HL-60 (cell line): ENCODE data around the gene IGFBP7.

Source experiments
- GABPA ChIP-seq: IDR thresholded peaks from 2 replicates; pipeline ENCODE4 v1.6.1; 2012; ENCODE audit warnings: low read depth
- POLR2AphosphoS5 ChIP-seq: IDR thresholded peaks from 2 replicates; pipeline ENCODE4 v1.6.1; 2012; ENCODE audit warnings: low read depth
- TF ChIP-seq, protein P1 (sequence below): IDR thresholded peaks from one replicate; pipeline ENCODE4 v1.5.1; 2011; ENCODE audit warnings: low read length, control low read depth, inconsistent platforms; ENCODE audit not compliant: insufficient read depth

DNA sequence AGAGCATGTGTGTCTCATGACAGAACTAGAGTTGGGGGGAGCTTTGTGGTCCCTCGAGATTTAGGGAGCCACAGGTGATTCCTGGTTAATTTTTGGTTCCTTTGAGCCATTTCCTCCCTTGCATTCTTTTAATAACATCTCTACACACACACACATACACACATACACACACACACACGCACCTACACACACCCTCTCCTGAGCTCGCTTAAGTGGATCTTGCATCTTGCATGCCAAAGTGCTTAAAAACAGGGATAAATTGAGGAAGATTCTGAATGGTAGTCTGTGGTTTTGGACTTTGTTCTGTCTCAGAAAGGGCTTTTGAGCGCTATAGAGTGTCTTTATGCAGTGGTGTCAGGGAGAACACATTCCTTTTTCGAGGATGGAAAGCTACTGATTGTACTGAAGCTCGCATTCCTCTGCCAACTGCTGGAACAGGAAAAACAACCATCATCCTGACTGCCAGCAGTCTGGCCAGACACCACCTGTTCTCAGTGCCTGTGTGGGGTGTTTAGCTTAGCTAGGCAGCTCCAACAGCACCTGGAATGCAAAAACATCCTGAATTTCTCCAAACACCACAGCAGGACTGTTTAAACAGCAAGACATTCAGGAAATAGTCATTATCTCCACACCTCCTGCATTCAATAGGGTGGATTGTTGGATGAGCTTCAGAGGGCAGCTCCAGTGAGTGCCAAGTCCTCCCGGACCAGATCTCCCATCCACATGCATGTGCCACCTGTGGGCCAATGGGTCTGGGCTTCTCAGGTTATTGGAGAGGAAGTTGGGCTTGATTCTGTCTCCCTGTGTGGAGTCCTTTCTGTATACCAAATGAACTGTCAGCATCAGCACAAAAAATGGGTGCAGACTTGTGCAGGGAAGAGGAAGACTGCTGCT is 21.9 kb upstream of the IGFBP7 start:
- TF ChIP-seq, protein P1, sequence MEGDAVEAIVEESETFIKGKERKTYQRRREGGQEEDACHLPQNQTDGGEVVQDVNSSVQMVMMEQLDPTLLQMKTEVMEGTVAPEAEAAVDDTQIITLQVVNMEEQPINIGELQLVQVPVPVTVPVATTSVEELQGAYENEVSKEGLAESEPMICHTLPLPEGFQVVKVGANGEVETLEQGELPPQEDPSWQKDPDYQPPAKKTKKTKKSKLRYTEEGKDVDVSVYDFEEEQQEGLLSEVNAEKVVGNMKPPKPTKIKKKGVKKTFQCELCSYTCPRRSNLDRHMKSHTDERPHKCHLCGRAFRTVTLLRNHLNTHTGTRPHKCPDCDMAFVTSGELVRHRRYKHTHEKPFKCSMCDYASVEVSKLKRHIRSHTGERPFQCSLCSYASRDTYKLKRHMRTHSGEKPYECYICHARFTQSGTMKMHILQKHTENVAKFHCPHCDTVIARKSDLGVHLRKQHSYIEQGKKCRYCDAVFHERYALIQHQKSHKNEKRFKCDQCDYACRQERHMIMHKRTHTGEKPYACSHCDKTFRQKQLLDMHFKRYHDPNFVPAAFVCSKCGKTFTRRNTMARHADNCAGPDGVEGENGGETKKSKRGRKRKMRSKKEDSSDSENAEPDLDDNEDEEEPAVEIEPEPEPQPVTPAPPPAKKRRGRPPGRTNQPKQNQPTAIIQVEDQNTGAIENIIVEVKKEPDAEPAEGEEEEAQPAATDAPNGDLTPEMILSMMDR = no peak
- no peak for TF ChIP-seq GABPA
- no peak for TF ChIP-seq POLR2AphosphoS5
